H1 (cell line): ENCODE data around the gene DUXA. TPM values are rescaled to one million over a fixed set of nuclear protein-coding genes. Genes with fewer than 3 reads are reported as not detected.

Experiments
- CTCF ChIA-PET: fragments of 300-600 bp; sonication (Branson Sonifier 250); formaldehyde crosslinking; loops from one replicate; lab custom pipeline; 2021; ENCODE audit not compliant: partially characterized antibody; lab: Charles Lee
- POLR2A ChIA-PET: fragments of 300-600 bp; sonication (Branson Sonifier 250); formaldehyde crosslinking; loops from one replicate; lab custom pipeline; 2021; ENCODE audit warnings: inconsistent platforms; ENCODE audit not compliant: partially characterized antibody; lab: Charles Lee
- DNase-seq, 2 experiments: peaks; one replicate each; pipeline versions ENCODE4 v3.0.0 to v3.0.0-alpha.2; 2010 to 2022; ENCODE audit warnings: low spot score in 2 of 2, low read depth in 1 of 2, mixed read lengths in 1 of 2
- FAIRE-seq: peaks from 2 replicates; lab custom pipeline; 2011; peaks lifted over from hg19 to GRCh38; lab: Jason Lieb, UNC
- H2AFZ ChIP-seq: 2 replicates; pipeline ENCODE4 v1.8.1; 2012; ENCODE audit warnings: low read length, inconsistent platforms
- H2AK5ac ChIP-seq: 2 replicates; pipeline ENCODE4 v1.6.1; 2013; ENCODE audit warnings: low read depth, low read length
- H2BK120ac ChIP-seq: replicated peaks from 2 replicates; pipeline ENCODE3; 2013; ENCODE audit warnings: low read depth, low read length, inconsistent platforms
- H2BK12ac ChIP-seq: 2 replicates; pipeline ENCODE4 v1.6.1; 2013; ENCODE audit warnings: low read depth, low read length
- H2BK15ac ChIP-seq: 2 replicates; pipeline ENCODE4 v1.6.1; 2013; ENCODE audit warnings: low read length
- H2BK20ac ChIP-seq: 2 replicates; pipeline ENCODE4 v1.6.1; 2013; ENCODE audit warnings: low read length
- H2BK5ac ChIP-seq: 2 replicates; pipeline ENCODE4 v1.6.1; 2013; ENCODE audit warnings: low read depth, low read length
- H3K14ac ChIP-seq: 2 replicates; pipeline ENCODE4 v1.6.1; 2013; ENCODE audit warnings: inconsistent platforms; ENCODE audit not compliant: insufficient read length
- H3K18ac ChIP-seq: 2 replicates; pipeline ENCODE4 v1.6.1; 2013; ENCODE audit warnings: low read length; ENCODE audit errors: extremely low read depth
- H3K23ac ChIP-seq: 2 replicates; pipeline ENCODE4 v1.6.1; 2013; ENCODE audit warnings: inconsistent platforms; ENCODE audit not compliant: insufficient read length
- H3K23me2 ChIP-seq: 2 replicates; pipeline ENCODE4 v1.6.1; 2013; ENCODE audit warnings: low read depth, low read length
- H3K27ac ChIP-seq: 2 replicates; pipeline ENCODE4 v1.6.1; 2011; ENCODE audit warnings: low read depth, low read length, inconsistent platforms
- H3K27me3 ChIP-seq, 4 experiments: replicated peaks in 1 of 4; 1 replicate in 1 of 4; 2 replicates in 3 of 4; pipeline versions ENCODE4 v1.6.1 to v1.8.1; 2011 to 2013; ENCODE audit warnings: low read length in 3 of 4, mild to moderate bottlenecking in 3 of 4, inconsistent platforms in 2 of 4, mixed read lengths in 2 of 4, moderate library complexity in 1 of 4; ENCODE audit not compliant: control insufficient read depth in 3 of 4, insufficient read depth in 3 of 4; ENCODE audit errors: extremely low read depth in 1 of 4
- H3K36me3 ChIP-seq, 4 experiments: 2 replicates each; pipeline versions ENCODE4 v1.6.1 to v1.8.1; 2011 to 2013; ENCODE audit warnings: mild to moderate bottlenecking in 4 of 4, low read length in 3 of 4, moderate library complexity in 2 of 4, control low read depth in 1 of 4, inconsistent platforms in 1 of 4; ENCODE audit not compliant: insufficient read depth in 4 of 4, control insufficient read depth in 2 of 4
- H3K4ac ChIP-seq: replicated peaks from 2 replicates; pipeline ENCODE3; 2013; ENCODE audit warnings: low read length, low read depth, mixed read lengths, inconsistent platforms; ENCODE audit not compliant: insufficient read length
- H3K4me1 ChIP-seq, 4 experiments: replicated peaks in 1 of 4; 1 replicate in 1 of 4; 2 replicates in 3 of 4; pipeline versions ENCODE4 v1.6.1 to v1.8.1; 2011 to 2013; ENCODE audit warnings: low read length in 3 of 4, inconsistent platforms in 2 of 4, mixed read lengths in 1 of 4; ENCODE audit not compliant: insufficient read depth in 4 of 4, control insufficient read depth in 3 of 4
- H3K4me2 ChIP-seq, 2 experiments: 2 replicates each; pipeline versions ENCODE4 v1.6.1 to v1.8.1; 2011 to 2013; ENCODE audit warnings: low read depth in 2 of 2, low read length in 2 of 2, control low read depth in 1 of 2, inconsistent platforms in 1 of 2, mild to moderate bottlenecking in 1 of 2; ENCODE audit not compliant: insufficient read depth in 1 of 2
- H3K4me3 ChIP-seq, 4 experiments: fragments of 200-600, 300-600 bp in 1 of 4; sonication (generic), shearing (Covaris generic), sonication (Bioruptor Twin) in 1 of 4; 2 replicates each; pipeline versions ENCODE4 v1.5.1 to v1.8.1; 2011 to 2016; ENCODE audit warnings: low read length in 4 of 4, low read depth in 3 of 4, control low read depth in 2 of 4, inconsistent platforms in 2 of 4, mild to moderate bottlenecking in 2 of 4, mixed read lengths in 1 of 4, moderate library complexity in 1 of 4; ENCODE audit not compliant: insufficient read depth in 2 of 4; ENCODE audit errors: extremely low read depth in 1 of 4
- H3K56ac ChIP-seq: replicated peaks from 2 replicates; pipeline ENCODE3; 2013; ENCODE audit warnings: low read depth, mild to moderate bottlenecking, mixed read lengths, low read length, inconsistent platforms; ENCODE audit not compliant: insufficient read length
- H3K79me1 ChIP-seq: 2 replicates; pipeline ENCODE4 v1.6.1; 2013; ENCODE audit warnings: low read depth, low read length, control low read depth
- H3K79me2 ChIP-seq, 2 experiments: 2 replicates each; pipeline versions ENCODE4 v1.6.1 to v1.8.1; 2012 to 2013; ENCODE audit warnings: low read length in 2 of 2, mild to moderate bottlenecking in 2 of 2, inconsistent platforms in 1 of 2; ENCODE audit not compliant: insufficient read depth in 2 of 2, control insufficient read depth in 1 of 2
- H3K9ac ChIP-seq, 4 experiments: replicated peaks in 1 of 4; 1 replicate in 1 of 4; 2 replicates in 3 of 4; pipeline versions ENCODE4 v1.6.1 to v1.8.1; 2011 to 2013; ENCODE audit warnings: low read depth in 3 of 4, low read length in 3 of 4, control low read depth in 2 of 4, mild to moderate bottlenecking in 2 of 4, moderate library complexity in 2 of 4, inconsistent platforms in 1 of 4; ENCODE audit errors: extremely low read depth in 1 of 4
- H3K9me3 ChIP-seq, 2 experiments: 2 replicates each; pipeline versions ENCODE4 v1.6.1 to v1.8.1; 2012 to 2013; ENCODE audit warnings: mild to moderate bottlenecking in 2 of 2, moderate library complexity in 2 of 2, control low read depth in 1 of 2, inconsistent platforms in 1 of 2, low read depth in 1 of 2, low read length in 1 of 2, mixed read lengths in 1 of 2; ENCODE audit not compliant: insufficient read depth in 2 of 2
- H4K20me1 ChIP-seq, 2 experiments: replicated peaks in 1 of 2; 2 replicates each; pipeline versions ENCODE3 to v1.8.1; 2011 to 2013; ENCODE audit warnings: inconsistent platforms in 2 of 2, low read length in 2 of 2, mild to moderate bottlenecking in 1 of 2; ENCODE audit not compliant: insufficient read depth in 2 of 2, control insufficient read depth in 1 of 2
- H4K5ac ChIP-seq: 2 replicates; pipeline ENCODE4 v1.6.1; 2013; ENCODE audit warnings: low read length, low read depth, mixed read lengths, inconsistent platforms; ENCODE audit not compliant: insufficient read length
- H4K8ac ChIP-seq: 2 replicates; pipeline ENCODE4 v1.8.0; 2013; ENCODE audit warnings: mild to moderate bottlenecking, moderate library complexity, low read length, inconsistent platforms; ENCODE audit not compliant: insufficient read depth; ENCODE audit errors: extremely low read depth
- H4K91ac ChIP-seq: replicated peaks from 2 replicates; pipeline ENCODE3; 2013; ENCODE audit warnings: low read length, mixed read lengths, inconsistent platforms; ENCODE audit not compliant: insufficient read length
- ASH2L ChIP-seq: fragments of 200-600, 300-600 bp; sonication (generic); IDR thresholded peaks from one replicate; pipeline ENCODE4 v1.7.1; 2017; ENCODE audit warnings: low read length
- BCL11A ChIP-seq, 2 experiments: IDR thresholded peaks; one replicate each; pipeline ENCODE4 v1.6.1; 2011; ENCODE audit warnings: low read depth in 2 of 2, low read length in 2 of 2, mild to moderate bottlenecking in 2 of 2
- CEBPB ChIP-seq: IDR thresholded peaks from 2 replicates; pipeline ENCODE4 v1.6.1; 2012; ENCODE audit warnings: low read depth, low read length
- CHD2 ChIP-seq: IDR thresholded peaks from 2 replicates; pipeline ENCODE4 v1.6.1; 2012; ENCODE audit warnings: low read length, improper control_type of control experiment
- PHF8 ChIP-seq: fragments of 200-600 bp; sonication (generic); conservative IDR thresholded peaks from 2 replicates; pipeline ENCODE4 v1.7.1; 2012; ENCODE audit warnings: low read depth, mild to moderate bottlenecking, inconsistent platforms, low read length, moderate library complexity
- POLR2A ChIP-seq, 2 experiments: IDR thresholded peaks; 1 replicate in 1 of 2; 2 replicates in 1 of 2; pipeline ENCODE4 v1.6.1; 2011; ENCODE audit warnings: low read depth in 2 of 2, low read length in 2 of 2, mild to moderate bottlenecking in 2 of 2; ENCODE audit errors: control extremely low read depth in 1 of 2
- SUZ12 ChIP-seq: fragments of 200-600 bp; sonication (generic); IDR thresholded peaks from 2 replicates; pipeline ENCODE4 v1.6.1; 2012; ENCODE audit warnings: mild to moderate bottlenecking, inconsistent platforms, low read length, moderate library complexity, mixed read lengths
- TAF7 ChIP-seq: optimal IDR thresholded peaks from 2 replicates; pipeline ENCODE3; 2011; ENCODE audit warnings: low read depth, mild to moderate bottlenecking, inconsistent platforms, low read length, moderate library complexity, borderline replicate concordance
- YY1 ChIP-seq: IDR thresholded peaks from 2 replicates; pipeline ENCODE4 v1.6.1; 2011; ENCODE audit warnings: low read depth, mild to moderate bottlenecking, low read length
- WGBS, 2 experiments: shearing (Covaris generic) in 1 of 2; methylation state at CpG; one replicate each; pipeline versions ENCODE4 v1.1.6 to v1.1.7; 2013 to 2015; ENCODE audit warnings: low lambda C conversion rate in 2 of 2, mixed read lengths in 2 of 2, inconsistent platforms in 1 of 2, low coverage in 1 of 2, missing lambda C conversion rate in 1 of 2; ENCODE audit not compliant: insufficient replicate concordance in 2 of 2, insufficient coverage in 1 of 2, insufficient read length in 1 of 2; ENCODE audit errors: extremely low coverage in 1 of 2, missing lambda C conversion rate in 1 of 2; 5-methylcytosine and 5-hydroxymethylcytosine counted together
- polyA plus RNA-seq, 7 experiments: library from polyadenylated mRNA; depleted of rRNA in 3 of 7; stranded (reverse) in 5 of 7; unstranded in 2 of 7; fragments of >200 nt in 5 of 7; fragments of 200-250 nt in 2 of 7; gene quantifications; 1 replicate in 5 of 7; 2 replicates in 1 of 7; 4 replicates in 1 of 7; pipeline versions ENCODE4 v1.2.1 to v1.2.3, GENCODE V29; 2011 to 2013; ENCODE audit warnings: missing spikeins in 2 of 7, mixed read lengths in 2 of 7
- total RNA-seq: library from RNA; stranded (reverse); fragmentation: NEBNext Ultra II Directional; extraction: Animal tissue kit (Norgen Biotek cat#: 25700); gene quantifications from 2 replicates; pipeline ENCODE4 v1.2.1, GENCODE V29; 2021
- TF ChIP-seq, protein P1 (sequence below): IDR thresholded peaks from 2 replicates; pipeline ENCODE4 v1.6.1; 2011; ENCODE audit warnings: low read length, improper control_type of control experiment
- TF ChIP-seq, protein P2 (sequence below), 3 experiments: IDR thresholded peaks; 1 replicate in 2 of 3; 2 replicates in 1 of 3; pipeline versions ENCODE4 v1.5.1 to v1.6.1; 2011; ENCODE audit warnings: low read length in 3 of 3, mild to moderate bottlenecking in 3 of 3, inconsistent platforms in 2 of 3, low read depth in 1 of 3, moderate library complexity in 1 of 3; ENCODE audit not compliant: insufficient read depth in 1 of 3; ENCODE audit errors: control extremely low read depth in 1 of 3

DUXA gene
- total and polyA plus RNA-seq, 2 of the 8 experiments (the other 6 are each of a cell fraction or from before 2014, with no cell fraction given), result not detected

DNA sequence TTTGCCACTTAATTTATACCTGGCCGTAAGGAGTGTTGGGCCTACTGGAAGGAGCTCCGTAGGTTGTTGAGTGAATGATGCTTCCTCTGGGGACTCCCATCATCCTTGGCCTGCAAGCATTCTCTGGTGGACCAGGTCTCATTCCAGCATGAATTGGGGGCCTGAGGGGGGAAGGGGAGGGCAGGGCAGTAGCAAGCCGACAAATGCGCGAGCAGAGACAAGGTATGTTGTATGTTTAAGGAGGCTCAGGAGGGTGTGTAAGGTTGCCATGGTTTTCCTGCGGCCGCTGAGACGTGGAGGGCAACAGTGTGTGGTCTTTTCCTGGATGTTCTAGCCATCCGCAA lies 24.8 kb upstream of the DUXA start:
- Histone ChIP-seq H2BK120ac (no peak overlapping the region), H3K9me3 (peaks cover 12 to 22% of the 10 kb centered on the region in 2 experiments), H4K91ac (no peak overlapping the region), H2BK15ac (no peak overlapping the region), H2BK5ac (no peak overlapping the region), H3K4me2 (peak overlapping the region; percentile 94 to 97), H2BK12ac (no peak overlapping the region), H4K8ac (no peak overlapping the region), H3K27me3 (no peaks in the 10 kb centered on the region; a peak in 1 of 7 replicates), H3K79me1 (peaks cover 11% of the 10 kb centered on the region), H4K20me1 (peaks cover 0 to 8% of the 10 kb centered on the region in 2 experiments), H3K36me3 (peaks cover 0 to 27% (median 14%) of the 10 kb centered on the region in 4 experiments; a peak in 6 of 8 replicates), H3K4me1 (peaks cover 0 to 6% (median 0%) of the 10 kb centered on the region in 4 experiments; a peak in 2 of 7 replicates), H3K18ac (no peak overlapping the region), H3K14ac (no peak overlapping the region), H3K9ac (peak overlapping the region; percentile 75 to 92 (median 80)), H3K79me2 (peaks cover 16 to 20% of the 10 kb centered on the region in 2 experiments; a peak in 3 of 4 replicates), H3K23me2 (peaks cover 11% of the 10 kb centered on the region), H3K4me3 (peak overlapping the region; percentile 78 to 99 (median 90)), H2BK20ac (no peak overlapping the region), H3K4ac (no peak overlapping the region), H4K5ac (no peak overlapping the region), H3K23ac (no peak overlapping the region), H2AK5ac (no peak overlapping the region; the same call in 1 of the 2 replicates), H3K27ac (no peak overlapping the region), H2AFZ (0 out of 2 replicates have a peak overlapping the region, but pooled peaks have one; percentile 46), H3K56ac (no peak overlapping the region)
- WGBS, 2 experiments, result 18% methylated on average over 8 of the region's 9 CpGs; no CpG with 5 or more reads in 1 of the 2 experiments
- ChIA-PET CTCF (interaction anchor here (1.1 kb wide), 1 partner anchor 1111 kb away, joined by 3 read pairs; no protein-coding TSS in a partner anchor), POLR2A (interaction anchor here (1.3 to 2.0 kb wide), 4 partner anchors 11 to 95 kb away, joined by 4 to 12 read pairs (median 4); no protein-coding TSS in a partner anchor)
- no peak for DNase-seq
- no peak for FAIRE-seq
- TF ChIP-seq ASH2L, result no peak
- no peak for TF ChIP-seq BCL11A (IDR thresholded peaks at IDR 0.05; ENCODE audit: low read depth in 2 of 2, low read length in 2 of 2)
- TF ChIP-seq CHD2, result no peak
- no peak for TF ChIP-seq CEBPB
- TF ChIP-seq, protein P1, sequence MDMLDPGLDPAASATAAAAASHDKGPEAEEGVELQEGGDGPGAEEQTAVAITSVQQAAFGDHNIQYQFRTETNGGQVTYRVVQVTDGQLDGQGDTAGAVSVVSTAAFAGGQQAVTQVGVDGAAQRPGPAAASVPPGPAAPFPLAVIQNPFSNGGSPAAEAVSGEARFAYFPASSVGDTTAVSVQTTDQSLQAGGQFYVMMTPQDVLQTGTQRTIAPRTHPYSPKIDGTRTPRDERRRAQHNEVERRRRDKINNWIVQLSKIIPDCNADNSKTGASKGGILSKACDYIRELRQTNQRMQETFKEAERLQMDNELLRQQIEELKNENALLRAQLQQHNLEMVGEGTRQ, result no peak
- TF ChIP-seq POLR2A (IDR thresholded peaks at IDR 0.05; ENCODE audit: control extremely low read depth in 1 of 2, low read depth in 2 of 2, low read length in 2 of 2), result no peak
- no peak for TF ChIP-seq SUZ12
- TF ChIP-seq TAF7, result no peak
- no peak for TF ChIP-seq YY1
- TF ChIP-seq, protein P2, sequence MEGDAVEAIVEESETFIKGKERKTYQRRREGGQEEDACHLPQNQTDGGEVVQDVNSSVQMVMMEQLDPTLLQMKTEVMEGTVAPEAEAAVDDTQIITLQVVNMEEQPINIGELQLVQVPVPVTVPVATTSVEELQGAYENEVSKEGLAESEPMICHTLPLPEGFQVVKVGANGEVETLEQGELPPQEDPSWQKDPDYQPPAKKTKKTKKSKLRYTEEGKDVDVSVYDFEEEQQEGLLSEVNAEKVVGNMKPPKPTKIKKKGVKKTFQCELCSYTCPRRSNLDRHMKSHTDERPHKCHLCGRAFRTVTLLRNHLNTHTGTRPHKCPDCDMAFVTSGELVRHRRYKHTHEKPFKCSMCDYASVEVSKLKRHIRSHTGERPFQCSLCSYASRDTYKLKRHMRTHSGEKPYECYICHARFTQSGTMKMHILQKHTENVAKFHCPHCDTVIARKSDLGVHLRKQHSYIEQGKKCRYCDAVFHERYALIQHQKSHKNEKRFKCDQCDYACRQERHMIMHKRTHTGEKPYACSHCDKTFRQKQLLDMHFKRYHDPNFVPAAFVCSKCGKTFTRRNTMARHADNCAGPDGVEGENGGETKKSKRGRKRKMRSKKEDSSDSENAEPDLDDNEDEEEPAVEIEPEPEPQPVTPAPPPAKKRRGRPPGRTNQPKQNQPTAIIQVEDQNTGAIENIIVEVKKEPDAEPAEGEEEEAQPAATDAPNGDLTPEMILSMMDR (IDR thresholded peaks at IDR 0.05; ENCODE audit: control extremely low read depth in 1 of 3, insufficient read depth in 1 of 3, low read depth in 1 of 3, low read length in 3 of 3), result no peak
- TF ChIP-seq PHF8, result no peak
